SHP77 treated with DMSO at 0.1 percent for 48 hours (cell line): ENCODE measurements around the gene SIX5.

ENCODE experiments used
- DNase-seq: peaks from one replicate; lab custom pipeline; 2025; lab: John Stamatoyannopoulos, UW

Gene SIX5

GRCh38 chr19:45792470-45793177 lies 23.6 kb upstream of the SIX5 start, which contains the start of gene DMWD:
TSS of gene DMWD (minus strand) at chr19:45792845. CDS start at chr19:45792756, 89 bp downstream.
- DNase-seq: peak; percentile 89

- no peak for DNase-seq
These were observed 22.9 kb upstream of the SIX5 start for GRCh38 chr19:45791744-45792469.

GRCh38 chr19:45790942-45791341 lies 21.9 kb upstream of the SIX5 start:
- no peak for DNase-seq

GRCh38 chr19:45789035-45789786 lies 20.2 kb upstream of the SIX5 start:
- DNase-seq: no peak

GRCh38 chr19:45786533-45786894 lies 17.5 kb upstream of the SIX5 start:
- DNase-seq: no peak

GRCh38 chr19:45785781-45786532 lies 16.9 kb upstream of the SIX5 start:
- DNase-seq: no peak

GRCh38 chr19:45785097-45785496 lies 16.0 kb upstream of the SIX5 start:
- DNase-seq: no peak

GRCh38 chr19:45784096-45784495 lies 15.0 kb upstream of the SIX5 start:
- no peak for DNase-seq

- DNase-seq: no peak
These were observed 14.1 kb upstream of the SIX5 start for GRCh38 chr19:45782820-45783785.

GRCh38 chr19:45782162-45782691 lies 13.2 kb upstream of the SIX5 start, which contains the start of gene DMPK:
TSS of gene DMPK (minus strand) at chr19:45782490. CDS start at chr19:45782352, 138 bp downstream.
- no peak for DNase-seq

- DNase-seq: peak; percentile 71
These were observed 12.4 kb upstream of the SIX5 start for GRCh38 chr19:45781214-45782161.

GRCh38 chr19:45780448-45781213 lies 11.6 kb upstream of the SIX5 start:
- DNase-seq: no peak

GRCh38 chr19:45780146-45780447 lies 11.0 kb upstream of the SIX5 start:
- no peak for DNase-seq

GRCh38 chr19:45779231-45780145 lies 10.4 kb upstream of the SIX5 start:
- DNase-seq: no peak

GRCh38 chr19:45778010-45778661 lies 9.1 kb upstream of the SIX5 start:
- DNase-seq: no peak

- DNase-seq: no peak
These were observed 8.4 kb upstream of the SIX5 start for GRCh38 chr19:45777395-45777961.

GRCh38 chr19:45774765-45775164 lies 5.7 kb upstream of the SIX5 start:
- no peak for DNase-seq
